ENCODE data around the gene PRIMPOL. TPM values are rescaled to one million over a fixed set of nuclear protein-coding genes. Genes with fewer than 3 reads are reported as not detected.

Gene PRIMPOL
- total RNA-seq, 2 donors from 2014 or later = 19.1 to 19.3 TPM

- Mint-ChIP-seq H3K4me3 (no peak overlapping the region), H3K27ac (peak overlapping the region in 1 of 2 donors; percentile 22), H3K36me3 (no peaks in the 10 kb centered on the region), H3K27me3 (no peaks in the 10 kb centered on the region), H3K4me1 (ENCODE audit: low read depth in 2 of 2) (peaks cover 6 to 14% of the 10 kb centered on the region in 2 donors), H3K9me3 (no peaks in the 10 kb centered on the region)
- no peak for DNase-seq (ENCODE audit: low spot score)
- no peak for ATAC-seq
Observed at GRCh38 chr4:184688005-184688404, 38.5 kb downstream of the PRIMPOL start.

- H3K4me1 Mint-ChIP-seq (ENCODE audit: low read depth in 2 of 2) = peaks cover 6 to 14% of the 10 kb centered on the region in 2 donors
- ATAC-seq = peak in 1 of 2 donors; percentile 59
Observed at GRCh38 chr4:184688447-184688846, 38.9 kb downstream of the PRIMPOL start.

GRCh38 chr4:184689681-184690080 is 40.1 kb downstream of the PRIMPOL start:
- no peak for ATAC-seq
- H3K36me3 Mint-ChIP-seq = peaks cover 5% of the 10 kb centered on the region

More at GRCh38 chr4:184688447-184688846, 38.9 kb downstream of the PRIMPOL start:
- Mint-ChIP-seq H3K9me3 (no peaks in the 10 kb centered on the region), H3K27ac (no peak overlapping the region), H3K27me3 (no peaks in the 10 kb centered on the region), H3K4me3 (no peak overlapping the region), H3K36me3 (peaks cover 1% of the 10 kb centered on the region)
- DNase-seq (ENCODE audit: low spot score) = no peak

GRCh38 chr4:184693056-184693455 is 43.5 kb downstream of the PRIMPOL start:
- peaks cover 14% of the 10 kb centered on the region for H3K36me3 Mint-ChIP-seq
- H3K4me1 Mint-ChIP-seq (ENCODE audit: low read depth in 2 of 2) = no peaks in the 10 kb centered on the region
- no peak for DNase-seq (ENCODE audit: low spot score)
- H3K9me3 Mint-ChIP-seq = no peaks in the 10 kb centered on the region
- ATAC-seq = no peak
- peak overlapping the region in 1 of 2 donors; percentile 18 for H3K27ac Mint-ChIP-seq
- no peaks in the 10 kb centered on the region for H3K27me3 Mint-ChIP-seq
- H3K4me3 Mint-ChIP-seq = no peak overlapping the region

More at GRCh38 chr4:184689681-184690080, 40.1 kb downstream of the PRIMPOL start:
- Mint-ChIP-seq H3K9me3 (no peaks in the 10 kb centered on the region), H3K4me1 (ENCODE audit: low read depth in 2 of 2) (peaks cover 3 to 8% of the 10 kb centered on the region in 2 donors), H3K27ac (peak overlapping the region in 1 of 2 donors; percentile 53), H3K27me3 (no peaks in the 10 kb centered on the region), H3K4me3 (no peak overlapping the region)
- DNase-seq (ENCODE audit: low spot score) = no peak

- peaks cover 14% of the 10 kb centered on the region for H3K36me3 Mint-ChIP-seq
- no peak for ATAC-seq
- H3K27ac Mint-ChIP-seq = no peak overlapping the region
Observed at GRCh38 chr4:184694412-184694956, 44.9 kb downstream of the PRIMPOL start.

GRCh38 chr4:184695178-184695896 is 45.8 kb downstream of the PRIMPOL start:
- H3K4me3 Mint-ChIP-seq = no peak overlapping the region
- peak overlapping the region in 1 of 2 donors; percentile 11 for H3K27ac Mint-ChIP-seq
- ATAC-seq = no peak
- H3K9me3 Mint-ChIP-seq = no peaks in the 10 kb centered on the region
- H3K4me1 Mint-ChIP-seq (ENCODE audit: low read depth in 2 of 2) = no peaks in the 10 kb centered on the region
- no peak for DNase-seq (ENCODE audit: low spot score)
- H3K36me3 Mint-ChIP-seq = peaks cover 14% of the 10 kb centered on the region
- H3K27me3 Mint-ChIP-seq = no peaks in the 10 kb centered on the region

More at GRCh38 chr4:184694412-184694956, 44.9 kb downstream of the PRIMPOL start:
- H3K27me3 Mint-ChIP-seq = no peaks in the 10 kb centered on the region
- no peak for DNase-seq (ENCODE audit: low spot score)
- H3K4me1 Mint-ChIP-seq (ENCODE audit: low read depth in 2 of 2) = no peaks in the 10 kb centered on the region
- H3K4me3 Mint-ChIP-seq = no peak overlapping the region
- H3K9me3 Mint-ChIP-seq = no peaks in the 10 kb centered on the region

- Mint-ChIP-seq H3K27me3 (no peaks in the 10 kb centered on the region), H3K4me1 (ENCODE audit: low read depth in 2 of 2) (no peaks in the 10 kb centered on the region), H3K36me3 (peaks cover 14% of the 10 kb centered on the region), H3K4me3 (no peak overlapping the region), H3K9me3 (no peaks in the 10 kb centered on the region), H3K27ac (no peak overlapping the region)
- no peak for ATAC-seq
- no peak for DNase-seq (ENCODE audit: low spot score)
Observed at GRCh38 chr4:184697956-184698355, 48.4 kb downstream of the PRIMPOL start.

GRCh38 chr4:184699941-184700340 is 50.4 kb downstream of the PRIMPOL start:
- Mint-ChIP-seq H3K27ac (no peak overlapping the region), H3K4me3 (no peak overlapping the region), H3K27me3 (no peaks in the 10 kb centered on the region), H3K36me3 (peaks cover 15% of the 10 kb centered on the region), H3K9me3 (no peaks in the 10 kb centered on the region), H3K4me1 (ENCODE audit: low read depth in 2 of 2) (peaks cover 2 to 7% of the 10 kb centered on the region in 2 donors)
- DNase-seq (ENCODE audit: low spot score) = no peak
- ATAC-seq = peak in 1 of 2 donors; percentile 32

- H3K27me3 Mint-ChIP-seq = no peaks in the 10 kb centered on the region
- H3K36me3 Mint-ChIP-seq = peaks cover 22% of the 10 kb centered on the region
- H3K9me3 Mint-ChIP-seq = no peaks in the 10 kb centered on the region
- DNase-seq (ENCODE audit: low spot score) = no peak
- H3K4me1 Mint-ChIP-seq (ENCODE audit: low read depth in 2 of 2) = peaks cover 12 to 26% of the 10 kb centered on the region in 2 donors
- no peak for ATAC-seq
- H3K4me3 Mint-ChIP-seq = no peak overlapping the region
- H3K27ac Mint-ChIP-seq = no peak overlapping the region
Observed at GRCh38 chr4:184702114-184702513, 52.6 kb downstream of the PRIMPOL start.

- H3K27me3 Mint-ChIP-seq = no peaks in the 10 kb centered on the region
- DNase-seq (ENCODE audit: low spot score) = no peak
- peaks cover 21% of the 10 kb centered on the region for H3K36me3 Mint-ChIP-seq
- no peak overlapping the region for H3K27ac Mint-ChIP-seq
- peak overlapping the region; percentile 5 for H3K4me3 Mint-ChIP-seq
- peaks cover 12 to 31% of the 10 kb centered on the region in 2 donors for H3K4me1 Mint-ChIP-seq (ENCODE audit: low read depth in 2 of 2)
- no peaks in the 10 kb centered on the region for H3K9me3 Mint-ChIP-seq
- ATAC-seq = peak; percentile 36 to 63
Observed at GRCh38 chr4:184705692-184706091, 56.2 kb downstream of the PRIMPOL start.

GRCh38 chr4:184706453-184706852 is 56.9 kb downstream of the PRIMPOL start:
- Mint-ChIP-seq H3K36me3 (peaks cover 21% of the 10 kb centered on the region), H3K27me3 (no peaks in the 10 kb centered on the region), H3K27ac (peak overlapping the region; percentile 56 to 80), H3K4me3 (peak overlapping the region; percentile 47), H3K4me1 (ENCODE audit: low read depth in 2 of 2) (peaks cover 12 to 31% of the 10 kb centered on the region in 2 donors), H3K9me3 (no peaks in the 10 kb centered on the region)
- no peak for ATAC-seq
- no peak for DNase-seq (ENCODE audit: low spot score)

GRCh38 chr4:184712322-184712721 is 62.8 kb downstream of the PRIMPOL start:
- H3K4me3 Mint-ChIP-seq = no peak overlapping the region
- ATAC-seq = no peak
- H3K36me3 Mint-ChIP-seq = peaks cover 28% of the 10 kb centered on the region
- no peak for DNase-seq (ENCODE audit: low spot score)
- peaks cover 0 to 10% of the 10 kb centered on the region in 2 donors for H3K4me1 Mint-ChIP-seq (ENCODE audit: low read depth in 2 of 2)
- no peaks in the 10 kb centered on the region for H3K27me3 Mint-ChIP-seq
- H3K27ac Mint-ChIP-seq = no peak overlapping the region
- H3K9me3 Mint-ChIP-seq = no peaks in the 10 kb centered on the region

- Mint-ChIP-seq H3K36me3 (peaks cover 29% of the 10 kb centered on the region), H3K27ac (no peak overlapping the region), H3K27me3 (no peaks in the 10 kb centered on the region), H3K4me1 (ENCODE audit: low read depth in 2 of 2) (peaks cover 5 to 12% of the 10 kb centered on the region in 2 donors), H3K9me3 (no peaks in the 10 kb centered on the region), H3K4me3 (no peak overlapping the region)
- ATAC-seq (no peak), DNase-seq (ENCODE audit: low spot score) (no peak)
Observed at GRCh38 chr4:184713887-184714286, 64.3 kb downstream of the PRIMPOL start.

- no peak for DNase-seq (ENCODE audit: low spot score)
- H3K9me3 Mint-ChIP-seq = peaks cover 5% of the 10 kb centered on the region
Observed at GRCh38 chr4:184715526-184715925, 66.0 kb downstream of the PRIMPOL start.

More at GRCh38 chr4:184715526-184715925, 66.0 kb downstream of the PRIMPOL start:
- Mint-ChIP-seq H3K27ac (no peak overlapping the region), H3K4me3 (no peak overlapping the region), H3K4me1 (ENCODE audit: low read depth in 2 of 2) (peaks cover 6 to 12% of the 10 kb centered on the region in 2 donors), H3K36me3 (peaks cover 39% of the 10 kb centered on the region), H3K27me3 (no peaks in the 10 kb centered on the region)
- ATAC-seq = no peak
